HG02610 (cell line): ENCODE measurements around the gene RMRP.

Experiments
- ATAC-seq: cut with Tn5 transposase; IDR thresholded peaks from one replicate; pipeline ENCODE4 v1.9.1; 2021; ENCODE audit warnings: mild to moderate bottlenecking, moderate library complexity; ENCODE audit not compliant: unreplicated experiment

Gene RMRP

DNA sequence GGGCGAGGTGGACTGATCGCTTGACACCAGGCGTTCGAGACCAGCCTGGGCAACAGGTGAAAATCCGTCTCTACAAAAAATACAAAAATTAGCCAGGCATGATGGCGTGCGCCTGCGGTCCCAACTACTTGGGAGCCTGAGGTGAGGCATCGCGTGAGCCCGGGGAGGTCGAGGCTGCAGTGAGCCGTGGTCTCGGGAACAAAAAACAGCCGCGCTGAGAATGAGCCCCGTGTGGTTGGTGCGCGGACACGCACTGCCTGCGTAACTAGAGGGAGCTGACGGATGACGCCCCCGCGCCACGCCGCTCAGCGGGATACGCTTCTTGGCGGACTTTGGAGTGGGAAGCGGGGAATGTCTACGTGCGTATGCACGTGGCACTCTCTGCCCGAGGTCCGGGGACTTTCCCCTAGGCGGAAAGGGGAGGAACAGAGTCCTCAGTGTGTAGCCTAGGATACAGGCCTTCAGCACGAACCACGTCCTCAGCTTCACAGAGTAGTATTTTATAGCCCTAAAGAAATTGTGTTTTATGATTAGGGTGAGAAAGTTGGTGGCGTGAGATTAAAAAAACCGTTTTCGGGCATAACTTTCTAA, at the start of gene RMRP:
Gene RMRP, minus strand, starts transcription at position 474 of the 591 bp plus-strand sequence.
- peak; percentile 86 for ATAC-seq

- ATAC-seq, result no peak
Measured at GRCh38 chr9:35706951-35707350, 49.1 kb upstream of the RMRP start.

DNA sequence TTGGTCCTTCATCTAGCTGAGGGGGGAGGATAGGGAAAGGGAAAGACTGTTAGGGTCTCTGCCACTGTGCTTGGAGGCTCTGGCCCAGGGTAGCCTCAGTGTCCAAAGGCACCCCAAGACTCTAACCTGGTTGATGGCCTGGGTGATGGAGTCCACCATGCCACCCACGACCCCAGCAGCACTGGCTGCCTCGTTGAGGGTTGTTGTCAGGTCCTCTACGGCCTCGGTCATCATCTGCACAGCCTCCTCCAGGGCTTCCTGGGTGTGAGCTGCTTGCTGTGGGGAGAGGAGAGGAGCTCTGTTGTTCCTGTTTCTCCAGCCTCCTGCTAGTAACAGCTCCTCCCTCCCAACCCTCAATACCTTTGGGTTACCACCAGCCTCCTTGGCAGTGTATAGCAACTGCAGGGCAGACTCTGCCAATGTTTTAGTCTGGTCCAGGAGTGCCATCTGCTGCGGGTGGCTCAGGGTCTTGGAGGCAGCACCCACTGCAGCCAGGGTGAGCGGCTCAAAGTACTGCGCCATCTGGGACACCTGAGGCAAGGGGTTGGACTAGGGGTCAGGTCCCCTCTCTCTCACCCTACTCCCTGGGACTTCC, 48.1 kb upstream of the RMRP start:
- no peak for ATAC-seq

DNA sequence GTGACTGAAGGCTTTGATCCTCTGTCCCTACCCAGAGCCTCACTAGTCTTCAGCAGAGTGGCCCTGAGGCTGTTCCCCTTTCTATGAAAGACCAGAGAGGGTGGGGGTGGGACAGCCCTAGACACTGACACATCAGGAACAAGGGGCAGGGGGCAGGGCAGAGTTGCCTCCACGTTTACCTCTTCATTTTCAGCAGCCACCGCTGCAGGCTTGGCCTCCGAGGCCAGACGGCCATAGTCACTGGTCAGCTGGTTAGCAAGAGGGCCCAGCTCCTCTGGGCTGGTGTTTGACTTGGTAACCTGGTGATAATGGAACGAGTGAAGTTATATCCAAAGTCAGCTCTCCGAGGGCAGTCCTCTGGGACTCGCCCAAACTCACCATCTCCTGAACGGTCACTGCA, 47.6 kb upstream of the RMRP start:
- ATAC-seq, result no peak

GRCh38 chr9:35703906-35704672, 46.3 kb upstream of the RMRP start:
- ATAC-seq, result no peak

DNA sequence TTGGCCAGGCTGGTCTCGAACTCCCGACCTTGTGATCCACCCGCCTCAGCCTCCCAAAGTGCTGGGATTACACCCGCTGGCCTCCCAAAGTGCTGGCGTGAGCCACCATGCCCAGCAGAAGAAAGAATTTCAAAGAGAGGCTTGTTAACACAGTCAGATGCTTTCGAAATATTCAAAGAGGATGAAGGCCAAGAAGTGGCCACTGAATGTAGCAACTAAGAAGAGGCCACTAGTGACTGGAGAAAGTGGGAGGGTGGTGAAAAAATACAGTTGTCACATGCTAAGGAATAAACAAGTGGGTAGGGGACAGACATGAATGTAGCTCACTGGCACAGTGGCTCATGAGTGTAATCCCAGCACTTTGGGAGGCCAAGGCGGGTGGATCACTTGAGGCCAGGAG, 44.9 kb upstream of the RMRP start:
- ATAC-seq, result no peak

DNA sequence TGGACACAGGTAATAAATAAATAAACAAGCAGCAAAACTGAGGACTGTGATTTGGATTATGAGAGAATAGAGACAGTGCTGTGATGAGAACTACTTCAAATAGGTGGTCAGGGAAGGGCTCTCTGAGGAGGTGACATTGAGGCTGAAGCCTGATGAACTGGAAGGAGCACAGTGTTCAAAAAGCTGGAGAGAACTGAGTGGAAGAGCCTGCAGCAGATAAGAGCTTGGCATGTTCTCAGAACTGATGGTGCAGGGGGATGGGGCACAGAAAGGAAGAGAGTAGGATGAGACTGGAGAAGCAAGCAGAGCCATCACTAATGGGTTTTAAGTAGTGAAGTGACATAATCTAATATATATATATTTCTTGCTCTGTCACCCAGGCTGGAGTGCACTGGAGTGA, 43.1 kb upstream of the RMRP start:
- ATAC-seq, result no peak

- ATAC-seq, result no peak
Measured at GRCh38 chr9:35700031-35700430, 42.2 kb upstream of the RMRP start.

GRCh38 chr9:35698231-35698630, 40.4 kb upstream of the RMRP start:
- ATAC-seq, result no peak

- ATAC-seq, result no peak
Measured at GRCh38 chr9:35697486-35697885, 39.7 kb upstream of the RMRP start.

DNA sequence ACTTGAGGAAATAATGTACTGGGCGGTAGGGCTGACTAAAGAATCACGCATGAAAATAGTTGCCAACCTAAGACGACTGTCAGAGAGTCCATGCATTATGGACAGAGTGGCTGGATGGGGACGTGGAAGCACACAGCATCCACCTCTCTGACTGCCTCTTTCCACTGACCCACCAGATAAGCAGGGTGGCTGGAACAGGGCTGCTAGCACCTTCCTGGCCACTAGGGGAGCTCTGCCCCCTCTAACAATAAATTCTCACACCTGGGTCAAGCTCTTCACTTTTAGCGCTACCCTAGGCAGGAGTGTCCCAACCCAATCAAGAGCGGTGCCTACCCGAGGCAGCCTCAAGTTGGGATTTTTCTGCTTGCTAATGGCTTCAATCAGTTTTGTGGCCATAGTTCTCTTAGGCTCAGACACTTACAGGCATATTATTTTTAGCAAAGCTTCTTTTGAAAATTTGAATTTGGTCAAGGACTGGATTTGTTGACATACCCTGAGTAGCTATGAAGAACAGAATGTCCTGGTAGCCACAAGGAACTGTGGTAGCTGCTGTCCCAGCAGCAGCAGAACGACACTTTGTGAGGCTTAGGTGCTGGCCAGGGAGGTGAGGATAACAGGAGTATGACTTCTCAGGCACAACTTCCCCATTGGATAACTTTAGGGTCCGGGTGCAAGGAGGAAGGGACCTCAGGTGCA, 38.8 kb upstream of the RMRP start:
- peak; percentile 79 for ATAC-seq

DNA sequence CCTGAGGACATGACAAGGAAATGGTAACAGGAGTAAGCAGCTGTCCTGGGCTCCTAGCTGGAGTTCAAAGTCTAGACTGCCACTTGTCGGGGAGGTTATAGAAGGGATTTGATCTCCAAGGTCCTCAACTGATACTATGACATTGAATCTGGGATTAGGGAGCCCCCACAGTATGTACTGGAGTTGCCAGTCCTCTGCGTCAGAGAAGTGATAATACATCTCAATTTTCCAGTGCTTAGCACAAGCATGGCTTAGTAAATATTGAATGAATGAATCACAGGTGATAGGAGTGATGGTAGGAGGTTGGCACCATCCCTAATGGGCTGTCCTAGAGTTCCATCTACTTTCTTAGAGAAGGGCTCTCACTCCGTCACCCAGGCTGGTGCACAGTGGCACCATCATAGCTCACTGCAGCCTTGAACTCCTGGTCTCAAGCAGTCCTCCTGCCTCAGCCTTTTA, 38.2 kb upstream of the RMRP start:
- ATAC-seq, result no peak

DNA sequence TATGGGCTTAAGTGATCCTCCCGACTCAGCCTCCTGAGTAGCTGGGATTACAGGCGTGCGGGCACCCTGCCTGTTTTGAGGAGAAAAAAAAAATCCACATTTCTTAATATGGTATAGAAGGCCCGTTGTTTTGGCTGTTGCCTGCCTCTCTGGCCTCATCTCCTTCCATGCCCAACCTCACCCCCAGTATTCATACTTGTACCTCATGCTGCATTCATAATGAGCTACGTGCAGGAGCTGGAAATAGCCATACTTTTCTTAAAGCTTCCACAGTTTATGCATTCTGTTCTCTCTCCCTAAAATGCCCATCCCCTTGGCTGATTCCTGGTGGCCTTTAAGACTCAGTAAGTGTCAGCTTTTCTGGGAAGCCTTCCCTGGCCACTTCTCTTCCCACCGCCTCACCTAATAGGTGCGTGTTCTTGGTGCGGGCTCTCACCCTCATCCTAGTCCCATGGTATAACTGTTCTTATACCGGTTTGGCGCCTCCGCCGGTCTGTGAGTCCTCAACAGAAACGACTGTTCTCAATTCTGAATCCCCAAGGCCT, 34.0 kb upstream of the RMRP start:
- no peak for ATAC-seq

- no peak for ATAC-seq
Measured at GRCh38 chr9:35691334-35691650, 33.5 kb upstream of the RMRP start.

- no peak for ATAC-seq
Measured at GRCh38 chr9:35690614-35691333, 33.0 kb upstream of the RMRP start.

DNA sequence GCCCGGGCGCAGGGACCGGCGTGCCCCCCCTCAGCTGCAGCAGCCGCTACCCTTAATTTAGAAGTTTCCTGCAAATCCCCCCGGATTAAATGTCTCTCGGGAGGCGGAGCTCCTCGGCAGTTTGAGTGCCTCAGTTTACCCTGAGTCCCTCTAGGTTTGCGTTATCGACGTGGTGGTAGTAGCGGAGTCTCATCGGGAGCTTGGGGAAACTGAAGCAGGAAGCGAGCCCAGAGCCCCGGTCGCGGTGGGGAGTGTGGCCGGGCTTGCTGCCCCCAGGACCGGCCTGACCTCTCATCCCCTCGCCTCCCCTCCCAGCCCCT, 32.4 kb upstream of the RMRP start:
- no peak for ATAC-seq

GRCh38 chr9:35689542-35690293, 31.9 kb upstream of the RMRP start, which contains the start of gene TPM2:
Gene TPM2, minus strand, starts transcription at chr9:35689925. Its CDS starts 108 bp downstream, at chr9:35689817.
- no peak for ATAC-seq

- ATAC-seq, result no peak
Measured at GRCh38 chr9:35688558-35689541, 31.0 kb upstream of the RMRP start.

DNA sequence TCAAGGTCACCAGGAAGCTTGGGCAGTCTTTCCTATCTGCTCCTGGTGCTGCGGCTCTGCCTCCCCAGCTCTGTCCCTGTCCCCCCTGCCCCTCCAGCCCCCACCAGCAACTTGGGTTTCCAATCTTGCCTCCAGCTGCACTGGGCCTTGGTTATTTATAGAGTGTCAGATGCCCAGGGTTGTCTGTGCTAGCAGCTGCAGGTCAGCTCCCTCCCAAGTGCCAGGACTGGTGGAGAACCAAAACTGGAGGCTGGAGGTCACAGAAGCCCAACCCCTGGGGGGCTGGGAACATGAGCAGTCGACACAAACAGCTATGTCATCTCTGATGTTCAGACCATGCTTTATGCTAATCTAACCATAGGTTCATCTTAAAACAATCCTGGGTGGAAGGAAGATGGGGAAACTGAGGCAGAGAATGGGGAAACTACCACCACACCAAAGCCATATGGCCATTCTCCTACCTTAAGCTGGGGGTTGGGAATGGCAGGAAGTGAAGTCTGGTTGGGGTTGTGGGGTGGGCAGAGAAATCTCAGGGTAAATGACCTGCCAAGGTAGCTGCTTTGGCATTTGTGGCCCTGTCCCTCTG, 30.2 kb upstream of the RMRP start:
- no peak for ATAC-seq
